HEK293 (cell line): ENCODE results near the gene SLC2A11.
A peak's percentile ranks its signal among the peaks of the same experiment; 100 is the strongest.

Experiments
- CTCF ChIA-PET: fragments of 350-600 bp; formaldehyde crosslinking; extraction: SDS; loops from one replicate; lab custom pipeline; 2021; ENCODE audit warnings: antibody characterized with exemption; lab: Yijun Ruan, JAX
- POLR2A ChIA-PET: fragments of 300-600 bp; formaldehyde crosslinking; extraction: SDS; loops from one replicate; lab custom pipeline; 2020; ENCODE audit warnings: antibody characterized with exemption, inconsistent platforms; lab: Yijun Ruan, JAX
- H3K27ac ChIP-seq: fragments of 200-500 bp; sonication (Bioruptor generic); 2 replicates; pipeline ENCODE4 v1.5.1; 2014; ENCODE audit warnings: low read depth, low read length, control low read depth, inconsistent platforms; ENCODE audit errors: extremely low read depth
- H3K36me3 ChIP-seq, 2 experiments: fragments of 200-500 bp in 1 of 2; sonication (Bioruptor generic) in 1 of 2; 1 replicate in 1 of 2; 2 replicates in 1 of 2; pipeline ENCODE4 v1.5.1; 2014 to 2017; ENCODE audit warnings: inconsistent platforms in 2 of 2, low read length in 2 of 2; ENCODE audit not compliant: control insufficient read depth in 2 of 2, insufficient read depth in 1 of 2
- H3K4me1 ChIP-seq: fragments of 200-500 bp; sonication (Bioruptor generic); 2 replicates; pipeline ENCODE4 v1.5.1; 2014; ENCODE audit warnings: mild to moderate bottlenecking, low read length, inconsistent platforms; ENCODE audit not compliant: control insufficient read depth, insufficient read depth
- H3K4me3 ChIP-seq: 2 replicates; pipeline ENCODE4 v1.5.1; 2011; ENCODE audit warnings: low read depth, mild to moderate bottlenecking, control low read depth, low read length, moderate library complexity
- H3K9me3 ChIP-seq: fragments of 200-500 bp; sonication (Bioruptor generic); 2 replicates; pipeline ENCODE4 v1.5.1; 2014; ENCODE audit warnings: low read depth, low read length, inconsistent platforms; ENCODE audit not compliant: control insufficient read depth, insufficient read depth
- KLF9 ChIP-seq: fragments of 450-650 bp; formaldehyde crosslinking; IDR thresholded peaks from 2 replicates; pipeline ENCODE4 v1.5.1; 2016; ENCODE audit warnings: missing biosample characterization, missing genetic modification characterization, low read depth
- ZBTB48 ChIP-seq: fragments of 450-650 bp; formaldehyde crosslinking; IDR thresholded peaks from 2 replicates; pipeline ENCODE4 v1.5.1; 2016; ENCODE audit warnings: missing biosample characterization, missing genetic modification characterization
- ZNF184 ChIP-seq: fragments of 450-650 bp; IDR thresholded peaks from 2 replicates; pipeline ENCODE4 v1.5.1; 2018; ENCODE audit warnings: missing biosample characterization, mild to moderate bottlenecking, missing genetic modification characterization
- TF ChIP-seq, protein P1 (sequence below): fragments of 450-650 bp; formaldehyde crosslinking; conservative IDR thresholded peaks from 2 replicates; pipeline ENCODE4 v1.5.1; 2016; ENCODE audit warnings: low read depth, missing biosample characterization, missing genetic modification characterization
- TF ChIP-seq, protein P2 (sequence below): fragments of 450-650 bp; formaldehyde crosslinking; IDR thresholded peaks from 2 replicates; pipeline ENCODE4 v1.5.1; 2016; ENCODE audit warnings: missing biosample characterization, missing genetic modification characterization, low read depth
- TF ChIP-seq, protein P3 (sequence below): fragments of 450-650 bp; formaldehyde crosslinking; IDR thresholded peaks from 2 replicates; pipeline ENCODE4 v1.5.1; 2016; ENCODE audit warnings: missing biosample characterization, missing genetic modification characterization

SLC2A11 gene

DNA sequence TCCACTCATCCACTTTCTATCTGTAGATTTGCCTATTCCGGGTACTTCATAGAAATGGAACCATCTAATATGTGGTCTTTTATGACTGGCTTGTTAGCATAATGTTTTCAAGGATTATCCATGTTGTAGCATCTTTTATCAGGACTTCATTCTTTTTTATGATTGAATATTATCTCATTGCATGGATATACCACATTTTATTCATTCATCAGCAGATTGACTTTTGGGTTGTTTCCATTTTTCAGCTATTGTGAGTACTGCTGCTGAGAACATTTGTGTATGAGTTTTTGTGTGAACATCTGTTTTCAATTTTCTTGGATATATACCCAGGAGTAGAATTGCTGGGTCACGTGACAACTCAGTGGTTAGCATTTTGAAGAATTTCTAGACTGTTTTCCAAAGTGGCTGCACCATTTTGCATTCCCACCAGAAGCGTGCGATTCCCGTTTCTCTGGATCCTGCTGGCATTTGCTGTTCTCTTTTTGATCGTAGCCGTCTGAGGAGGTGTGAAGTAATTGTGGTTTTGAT is 27.8 kb upstream of the SLC2A11 start (continued):
- TF ChIP-seq, protein P1, sequence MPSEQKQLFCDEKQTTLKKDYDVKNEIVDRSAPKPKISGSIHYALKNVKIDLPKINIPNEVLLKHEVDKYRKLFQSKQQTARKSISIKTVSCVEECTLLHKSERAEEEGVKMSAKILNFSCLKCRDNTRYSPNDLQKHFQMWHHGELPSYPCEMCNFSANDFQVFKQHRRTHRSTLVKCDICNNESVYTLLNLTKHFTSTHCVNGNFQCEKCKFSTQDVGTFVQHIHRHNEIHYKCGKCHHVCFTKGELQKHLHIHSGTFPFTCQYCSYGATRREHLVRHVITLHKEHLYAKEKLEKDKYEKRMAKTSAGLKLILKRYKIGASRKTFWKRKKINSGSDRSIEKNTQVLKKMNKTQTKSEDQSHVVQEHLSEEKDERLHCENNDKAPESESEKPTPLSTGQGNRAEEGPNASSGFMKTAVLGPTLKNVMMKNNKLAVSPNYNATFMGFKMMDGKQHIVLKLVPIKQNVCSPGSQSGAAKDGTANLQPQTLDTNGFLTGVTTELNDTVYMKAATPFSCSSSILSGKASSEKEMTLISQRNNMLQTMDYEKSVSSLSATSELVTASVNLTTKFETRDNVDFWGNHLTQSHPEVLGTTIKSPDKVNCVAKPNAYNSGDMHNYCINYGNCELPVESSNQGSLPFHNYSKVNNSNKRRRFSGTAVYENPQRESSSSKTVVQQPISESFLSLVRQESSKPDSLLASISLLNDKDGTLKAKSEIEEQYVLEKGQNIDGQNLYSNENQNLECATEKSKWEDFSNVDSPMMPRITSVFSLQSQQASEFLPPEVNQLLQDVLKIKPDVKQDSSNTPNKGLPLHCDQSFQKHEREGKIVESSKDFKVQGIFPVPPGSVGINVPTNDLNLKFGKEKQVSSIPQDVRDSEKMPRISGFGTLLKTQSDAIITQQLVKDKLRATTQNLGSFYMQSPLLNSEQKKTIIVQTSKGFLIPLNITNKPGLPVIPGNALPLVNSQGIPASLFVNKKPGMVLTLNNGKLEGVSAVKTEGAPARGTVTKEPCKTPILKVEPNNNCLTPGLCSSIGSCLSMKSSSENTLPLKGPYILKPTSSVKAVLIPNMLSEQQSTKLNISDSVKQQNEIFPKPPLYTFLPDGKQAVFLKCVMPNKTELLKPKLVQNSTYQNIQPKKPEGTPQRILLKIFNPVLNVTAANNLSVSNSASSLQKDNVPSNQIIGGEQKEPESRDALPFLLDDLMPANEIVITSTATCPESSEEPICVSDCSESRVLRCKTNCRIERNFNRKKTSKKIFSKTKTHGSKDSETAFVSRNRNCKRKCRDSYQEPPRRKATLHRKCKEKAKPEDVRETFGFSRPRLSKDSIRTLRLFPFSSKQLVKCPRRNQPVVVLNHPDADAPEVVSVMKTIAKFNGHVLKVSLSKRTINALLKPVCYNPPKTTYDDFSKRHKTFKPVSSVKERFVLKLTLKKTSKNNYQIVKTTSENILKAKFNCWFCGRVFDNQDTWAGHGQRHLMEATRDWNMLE (tag by site-specific recombination), result no peak
- TF ChIP-seq, protein P2, sequence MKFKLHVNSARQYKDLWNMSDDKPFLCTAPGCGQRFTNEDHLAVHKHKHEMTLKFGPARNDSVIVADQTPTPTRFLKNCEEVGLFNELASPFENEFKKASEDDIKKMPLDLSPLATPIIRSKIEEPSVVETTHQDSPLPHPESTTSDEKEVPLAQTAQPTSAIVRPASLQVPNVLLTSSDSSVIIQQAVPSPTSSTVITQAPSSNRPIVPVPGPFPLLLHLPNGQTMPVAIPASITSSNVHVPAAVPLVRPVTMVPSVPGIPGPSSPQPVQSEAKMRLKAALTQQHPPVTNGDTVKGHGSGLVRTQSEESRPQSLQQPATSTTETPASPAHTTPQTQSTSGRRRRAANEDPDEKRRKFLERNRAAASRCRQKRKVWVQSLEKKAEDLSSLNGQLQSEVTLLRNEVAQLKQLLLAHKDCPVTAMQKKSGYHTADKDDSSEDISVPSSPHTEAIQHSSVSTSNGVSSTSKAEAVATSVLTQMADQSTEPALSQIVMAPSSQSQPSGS (tag by site-specific recombination), result no peak

DNA sequence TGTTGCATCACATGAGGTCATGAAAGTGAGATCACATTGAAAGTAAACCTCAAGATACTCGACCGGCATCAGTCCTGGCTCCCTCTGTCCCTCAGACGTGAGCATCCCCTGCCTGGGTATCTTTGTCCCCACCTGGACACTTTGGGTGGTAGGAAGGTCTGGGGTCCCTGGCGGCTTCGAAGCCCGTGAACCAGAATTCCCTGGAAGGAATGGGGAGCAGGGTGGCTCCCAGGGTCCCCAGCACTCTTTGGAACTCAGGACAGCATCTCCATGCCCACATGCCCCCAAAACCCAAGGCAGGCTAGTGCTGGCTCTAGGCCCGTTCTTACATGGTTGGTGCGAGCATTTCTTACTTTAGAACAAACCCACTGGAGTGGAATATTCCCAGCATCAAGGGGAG is 26.4 kb upstream of the SLC2A11 start:
- H3K27ac ChIP-seq, result no peak overlapping the region
- H3K36me3 ChIP-seq, result peaks cover 8 to 89% of the 10 kb centered on the region in 2 experiments
- CTCF ChIA-PET, result no interaction called here
- POLR2A ChIA-PET, result no interaction called here
- H3K4me1 ChIP-seq, result no peaks in the 10 kb centered on the region
- no peak overlapping the region for H3K4me3 ChIP-seq
- H3K9me3 ChIP-seq, result no peaks in the 10 kb centered on the region
- no peak for TF ChIP-seq ZBTB48 (tag by site-specific recombination)
- TF ChIP-seq, protein P3, sequence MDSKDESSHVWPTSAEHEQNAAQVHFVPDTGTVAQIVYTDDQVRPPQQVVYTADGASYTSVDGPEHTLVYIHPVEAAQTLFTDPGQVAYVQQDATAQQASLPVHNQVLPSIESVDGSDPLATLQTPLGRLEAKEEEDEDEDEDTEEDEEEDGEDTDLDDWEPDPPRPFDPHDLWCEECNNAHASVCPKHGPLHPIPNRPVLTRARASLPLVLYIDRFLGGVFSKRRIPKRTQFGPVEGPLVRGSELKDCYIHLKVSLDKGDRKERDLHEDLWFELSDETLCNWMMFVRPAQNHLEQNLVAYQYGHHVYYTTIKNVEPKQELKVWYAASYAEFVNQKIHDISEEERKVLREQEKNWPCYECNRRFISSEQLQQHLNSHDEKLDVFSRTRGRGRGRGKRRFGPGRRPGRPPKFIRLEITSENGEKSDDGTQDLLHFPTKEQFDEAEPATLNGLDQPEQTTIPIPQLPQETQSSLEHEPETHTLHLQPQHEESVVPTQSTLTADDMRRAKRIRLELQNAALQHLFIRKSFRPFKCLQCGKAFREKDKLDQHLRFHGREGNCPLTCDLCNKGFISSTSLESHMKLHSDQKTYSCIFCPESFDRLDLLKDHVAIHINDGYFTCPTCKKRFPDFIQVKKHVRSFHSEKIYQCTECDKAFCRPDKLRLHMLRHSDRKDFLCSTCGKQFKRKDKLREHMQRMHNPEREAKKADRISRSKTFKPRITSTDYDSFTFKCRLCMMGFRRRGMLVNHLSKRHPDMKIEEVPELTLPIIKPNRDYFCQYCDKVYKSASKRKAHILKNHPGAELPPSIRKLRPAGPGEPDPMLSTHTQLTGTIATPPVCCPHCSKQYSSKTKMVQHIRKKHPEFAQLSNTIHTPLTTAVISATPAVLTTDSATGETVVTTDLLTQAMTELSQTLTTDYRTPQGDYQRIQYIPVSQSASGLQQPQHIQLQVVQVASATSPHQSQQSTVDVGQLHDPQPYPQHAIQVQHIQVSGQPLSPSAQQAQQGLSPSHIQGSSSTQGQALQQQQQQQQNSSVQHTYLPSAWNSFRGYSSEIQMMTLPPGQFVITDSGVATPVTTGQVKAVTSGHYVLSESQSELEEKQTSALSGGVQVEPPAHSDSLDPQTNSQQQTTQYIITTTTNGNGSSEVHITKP (tag by site-specific recombination), result no peak
- TF ChIP-seq ZNF184 (tag by site-specific recombination), result no peak

DNA sequence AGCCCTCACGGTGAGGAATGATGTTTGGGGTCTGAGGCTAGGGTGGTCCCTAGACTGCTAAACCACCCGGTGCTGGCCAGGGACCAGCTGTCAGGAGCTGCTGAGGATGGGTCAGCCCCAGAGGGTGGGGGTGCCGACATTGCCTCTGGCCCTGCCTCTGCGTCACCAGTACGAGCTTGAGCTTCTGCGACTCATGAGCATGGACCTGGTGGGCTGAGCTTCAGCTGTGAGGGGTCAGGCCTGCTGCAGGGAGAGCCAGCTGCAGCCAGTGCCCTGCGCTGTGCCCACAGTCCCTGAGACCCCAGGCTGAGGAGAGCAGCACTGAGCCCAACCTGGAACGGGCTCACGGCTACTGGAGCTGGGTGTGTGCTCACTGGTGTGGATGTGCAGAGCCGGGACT is 25.9 kb upstream of the SLC2A11 start:
- POLR2A ChIA-PET, result no interaction called here
- peaks cover 8 to 89% of the 10 kb centered on the region in 2 experiments for H3K36me3 ChIP-seq
- no peaks in the 10 kb centered on the region for H3K9me3 ChIP-seq
- no peaks in the 10 kb centered on the region for H3K4me1 ChIP-seq
- no peak overlapping the region for H3K4me3 ChIP-seq
- 0 out of 2 replicates have a peak, but pooled peaks have one; percentile 22 for TF ChIP-seq ZBTB48 (tag by site-specific recombination)
- no peak for TF ChIP-seq KLF9 (tag by site-specific recombination)
- TF ChIP-seq, all 188 proteins: peak for 1
- CTCF ChIA-PET, result interaction anchor here (0.7 kb wide), 1 partner anchor 17 kb away, joined by 3 read pairs; no protein-coding TSS in a partner anchor
- H3K27ac ChIP-seq, result no peak overlapping the region
